ENCODE measurements around the gene EMID1. TPM values are rescaled to one million over a fixed set of nuclear protein-coding genes. Genes with fewer than 3 reads are reported as not detected.
A peak's percentile ranks its signal among the peaks of the same experiment; 100 is the strongest.

Gene EMID1
- total RNA-seq (ENCODE audit: low replicate concordance): 6.7 and 17.7 TPM in 2 replicates

GRCh38 chr22:29205594-29206371 lies at the start of gene EMID1:
TSS of gene EMID1 (plus strand) at chr22:29205896. CDS start at chr22:29206039, 143 bp downstream.
- Mint-ChIP-seq H3K27me3 (ENCODE audit: insufficient read depth, low read depth) (peaks cover 14% of the 10 kb centered on the region), H3K27ac (peak within 1 kb of the TSS; percentile 96), H3K4me1 (peaks cover 81% of the 10 kb centered on the region), H3K9me3 (no peaks in the 10 kb centered on the region), H3K36me3 (no peaks in the 10 kb centered on the region), H3K4me3 (peak within 1 kb of the TSS; percentile 94)
- Histone ChIP-seq H3K9ac (no peak within 1 kb of the TSS), H3F3A (ENCODE audit: low read depth) (peaks cover 54% of the 10 kb centered on the region), H3K27me3 (peaks cover 10% of the 10 kb centered on the region), H3K4me2 (peak within 1 kb of the TSS; percentile 99), H3K27ac (no peak within 1 kb of the TSS), H4K20me1 (ENCODE audit: low read depth) (peaks cover 16% of the 10 kb centered on the region), H3K36me3 (no peaks in the 10 kb centered on the region), H3K4me3 (peak within 1 kb of the TSS; percentile 89), H3K4me1 (peaks cover 37% of the 10 kb centered on the region), H3K79me2 (ENCODE audit: low read depth) (no peaks in the 10 kb centered on the region), H3K9me3 (ENCODE audit: low read depth) (no peaks in the 10 kb centered on the region), H2AFZ (replicated peaks) (peak within 1 kb of the TSS; percentile 98)
- TF ChIP-seq EZH2phosphoT487 (IDR thresholded peaks at IDR 0.05) (no peak), CTCF (IDR thresholded peaks at IDR 0.05) (peak; percentile 20), EZH2 (IDR thresholded peaks at IDR 0.05) (no peak)
- peak; percentile 79 for DNase-seq (ENCODE audit: low spot score)

- Mint-ChIP-seq H3K27ac (no peak overlapping the region), H3K9me3 (no peaks in the 10 kb centered on the region), H3K36me3 (no peaks in the 10 kb centered on the region), H3K27me3 (ENCODE audit: insufficient read depth, low read depth) (peaks cover 8% of the 10 kb centered on the region), H3K4me1 (peaks cover 59% of the 10 kb centered on the region), H3K4me3 (no peak overlapping the region)
- Histone ChIP-seq H3K79me2 (ENCODE audit: low read depth) (no peaks in the 10 kb centered on the region), H3K4me1 (peaks cover 28% of the 10 kb centered on the region), H3F3A (ENCODE audit: low read depth) (peaks cover 36% of the 10 kb centered on the region), H3K9ac (no peak overlapping the region), H3K4me2 (no peak overlapping the region), H2AFZ (replicated peaks) (no peak overlapping the region), H4K20me1 (ENCODE audit: low read depth) (no peaks in the 10 kb centered on the region), H3K27me3 (peaks cover 5% of the 10 kb centered on the region), H3K36me3 (no peaks in the 10 kb centered on the region), H3K27ac (no peak overlapping the region), H3K4me3 (no peak overlapping the region), H3K9me3 (ENCODE audit: low read depth) (no peaks in the 10 kb centered on the region)
- DNase-seq (ENCODE audit: low spot score): no peak
- TF ChIP-seq EZH2phosphoT487 (IDR thresholded peaks at IDR 0.05) (no peak), CTCF (IDR thresholded peaks at IDR 0.05) (no peak), EZH2 (IDR thresholded peaks at IDR 0.05) (no peak)
Observed at GRCh38 chr22:29155966-29156365, 49.7 kb upstream of the EMID1 start.

GRCh38 chr22:29156507-29156906 lies 49.2 kb upstream of the EMID1 start:
- Histone ChIP-seq H3K4me2 (no peak overlapping the region), H3K9ac (no peak overlapping the region), H3K4me1 (peaks cover 23% of the 10 kb centered on the region), H3K27me3 (peaks cover 5% of the 10 kb centered on the region), H2AFZ (replicated peaks) (no peak overlapping the region), H3K79me2 (ENCODE audit: low read depth) (no peaks in the 10 kb centered on the region), H3F3A (ENCODE audit: low read depth) (peaks cover 31% of the 10 kb centered on the region), H3K36me3 (no peaks in the 10 kb centered on the region), H3K4me3 (no peak overlapping the region), H3K27ac (no peak overlapping the region), H3K9me3 (ENCODE audit: low read depth) (no peaks in the 10 kb centered on the region), H4K20me1 (ENCODE audit: low read depth) (no peaks in the 10 kb centered on the region)
- Mint-ChIP-seq H3K27me3 (ENCODE audit: insufficient read depth, low read depth) (peaks cover 8% of the 10 kb centered on the region), H3K4me3 (no peak overlapping the region), H3K4me1 (peaks cover 54% of the 10 kb centered on the region), H3K36me3 (no peaks in the 10 kb centered on the region), H3K9me3 (no peaks in the 10 kb centered on the region), H3K27ac (no peak overlapping the region)
- no peak for TF ChIP-seq EZH2phosphoT487 (IDR thresholded peaks at IDR 0.05)
- peak; percentile 36 for TF ChIP-seq CTCF (IDR thresholded peaks at IDR 0.05)
- peak; percentile 64 for DNase-seq (ENCODE audit: low spot score)

All from neural progenitor cell (in vitro differentiated cells).